PC-3 (cell line): Measurements from ENCODE around the gene ERGIC3. TPM values are rescaled to one million over a fixed set of nuclear protein-coding genes. Genes with fewer than 3 reads are reported as not detected.

ENCODE experiments used
- ATAC-seq: fragments of 200-7000 bp; cut with Tn5 transposase; 2 replicates; pipeline ENCODE4 v1.9.1; 2020; ENCODE audit warnings: mild to moderate bottlenecking, moderate library complexity
- BruUV-seq: library from RNA; stranded (reverse); fragments of 400-500 nt; replicated peaks from 2 replicates; lab custom pipeline; 2021; lab: Mats Ljungman, UMichigan
- CTCF ChIA-PET: fragments of 300-600 bp; sonication (Branson Sonifier 250); formaldehyde crosslinking; loops from one replicate; lab custom pipeline; 2022; ENCODE audit warnings: antibody characterized with exemption; lab: Charles Lee
- POLR2A ChIA-PET: fragments of 300-600 bp; sonication (Branson Sonifier 250); formaldehyde crosslinking; loops from one replicate; lab custom pipeline; 2022; ENCODE audit warnings: antibody characterized with exemption; ENCODE audit not compliant: unreplicated experiment; lab: Charles Lee
- DNase-seq: peaks from one replicate; pipeline ENCODE4 v3.0.0-alpha.2; 2015
- H2AFZ ChIP-seq: fragments of 300-600 bp; sonication (generic); 2 replicates; pipeline ENCODE4 v1.6.0; 2016; ENCODE audit warnings: antibody characterized with exemption, low read length
- H3F3A ChIP-seq: fragments of 300-600 bp; sonication (generic); one replicate; pipeline ENCODE4 v1.6.0; 2017; ENCODE audit warnings: antibody characterized with exemption, low read length, control low read depth, mild to moderate bottlenecking; ENCODE audit not compliant: unreplicated experiment
- H3K27ac ChIP-seq: fragments of 300-600 bp; sonication (generic); 2 replicates; pipeline ENCODE4 v1.5.1; 2016; ENCODE audit warnings: mild to moderate bottlenecking, low read length
- H3K27me3 ChIP-seq: fragments of 300-600 bp; sonication (generic); 2 replicates; pipeline ENCODE4 v1.6.1; 2016; ENCODE audit warnings: low read length, mixed read lengths
- H3K36me3 ChIP-seq: fragments of 300-600 bp; sonication (generic); 2 replicates; pipeline ENCODE4 v1.6.1; 2016; ENCODE audit warnings: low read depth, mixed run types, low read length, mixed read lengths
- H3K4me1 ChIP-seq: fragments of 300-600 bp; sonication (generic); 2 replicates; pipeline ENCODE4 v1.5.1; 2016; ENCODE audit warnings: low read length; ENCODE audit not compliant: insufficient read depth
- H3K4me2 ChIP-seq: fragments of 300-600 bp; sonication (generic); 2 replicates; pipeline ENCODE4 v1.6.0; 2016; ENCODE audit warnings: low read length
- H3K4me3 ChIP-seq: fragments of 300-600 bp; sonication (generic); 2 replicates; pipeline ENCODE4 v1.5.1; 2016; ENCODE audit warnings: mild to moderate bottlenecking, low read length, mixed read lengths
- H3K79me2 ChIP-seq: fragments of 300-600 bp; sonication (generic); 2 replicates; pipeline ENCODE4 v1.6.1; 2017; ENCODE audit warnings: low read length, mixed read lengths
- H3K9ac ChIP-seq: fragments of 300-600 bp; sonication (generic); 2 replicates; pipeline ENCODE4 v1.6.0; 2016; ENCODE audit warnings: mild to moderate bottlenecking, low read length
- H3K9me2 ChIP-seq: fragments of 300-600 bp; sonication (generic); replicated peaks from 2 replicates; pipeline ENCODE4 v1.6.1; 2016; ENCODE audit warnings: mixed run types, low read length, mixed read lengths
- H3K9me3 ChIP-seq: fragments of 300-600 bp; sonication (generic); 2 replicates; pipeline ENCODE4 v1.6.1; 2016; ENCODE audit warnings: low read length, mixed read lengths
- H4K20me1 ChIP-seq: fragments of 300-600 bp; sonication (generic); 2 replicates; pipeline ENCODE4 v1.6.1; 2016; ENCODE audit warnings: low read length, mixed read lengths
- CTCF ChIP-seq: fragments of 300-600 bp; sonication (generic); conservative IDR thresholded peaks from 2 replicates; pipeline ENCODE4 v1.5.1; 2017; ENCODE audit warnings: antibody characterized with exemption, low read depth, mild to moderate bottlenecking, low read length
- EZH2 ChIP-seq: fragments of 300-600 bp; sonication (generic); IDR thresholded peaks from one replicate; pipeline ENCODE4 v1.6.1; 2017; ENCODE audit warnings: antibody characterized with exemption, mild to moderate bottlenecking, low read length; ENCODE audit not compliant: unreplicated experiment
- EZH2phosphoT487 ChIP-seq: fragments of 300-600 bp; sonication (generic); IDR thresholded peaks from 2 replicates; pipeline ENCODE4 v1.6.1; 2018; ENCODE audit warnings: mild to moderate bottlenecking, antibody characterized with exemption, low read length, borderline replicate concordance
- intact Hi-C: fragments of 100-400 bp; cut with micrococcal nuclease; formaldehyde crosslinking; loops from 2 replicates; pipeline ENCODE4 v1.9.0; 2023
- total RNA-seq: library from RNA; depleted of rRNA; stranded (reverse); fragments of >200 nt; gene quantifications from 2 replicates; pipeline ENCODE4 v1.2.3, GENCODE V29; 2014

The ERGIC3 gene
- total RNA-seq, 1 experiment from 2014 or later: 284 TPM

GRCh38 chr20:35599776-35600120, 57.9 kb downstream of the ERGIC3 start:
- TSS peak; percentile 13 for BruUV-seq
- H3K4me2 ChIP-seq: no peak overlapping the region
- no peak overlapping the region for H3K4me3 ChIP-seq
- no peaks in the 10 kb centered on the region for H3K4me1 ChIP-seq
- ChIA-PET POLR2A (no interaction called here), CTCF (no interaction called here)
- no peaks in the 10 kb centered on the region for H3K27me3 ChIP-seq
- DNase-seq: no peak
- H2AFZ ChIP-seq: no peak overlapping the region
- intact Hi-C loops: loop anchor here (5.0 kb wide), 1 partner anchor 32 kb away; no protein-coding TSS in a partner anchor
- no peak overlapping the region for H3K27ac ChIP-seq
- no peaks in the 10 kb centered on the region for H3K79me2 ChIP-seq
- no peak for ATAC-seq
- no peaks in the 10 kb centered on the region for H3K9me2 ChIP-seq
- H4K20me1 ChIP-seq: no peaks in the 10 kb centered on the region
- H3F3A ChIP-seq: no peaks in the 10 kb centered on the region
- H3K36me3 ChIP-seq: no peaks in the 10 kb centered on the region; the same call in none of the 2 replicates
- H3K9ac ChIP-seq: no peak overlapping the region
- H3K9me3 ChIP-seq: no peaks in the 10 kb centered on the region
- TF ChIP-seq CTCF (no peak), EZH2phosphoT487 (no peak), EZH2 (no peak)

GRCh38 chr20:35600176-35600992, 58.5 kb downstream of the ERGIC3 start:
- no peaks in the 10 kb centered on the region for H3K27me3 ChIP-seq
- no peak overlapping the region for H3K27ac ChIP-seq
- no peaks in the 10 kb centered on the region for H3K4me1 ChIP-seq
- ChIA-PET POLR2A (no interaction called here), CTCF (no interaction called here)
- intact Hi-C loops: loop anchor here (5.0 kb wide), 1 partner anchor 33 kb away; no protein-coding TSS in a partner anchor
- no peak overlapping the region for H2AFZ ChIP-seq
- H3K4me2 ChIP-seq: no peak overlapping the region
- no peak for ATAC-seq
- H3K9me3 ChIP-seq: no peaks in the 10 kb centered on the region
- no peak overlapping the region for H3K4me3 ChIP-seq
- no peaks in the 10 kb centered on the region for H4K20me1 ChIP-seq
- H3K36me3 ChIP-seq: no peaks in the 10 kb centered on the region; the same call in none of the 2 replicates
- no peaks in the 10 kb centered on the region for H3K79me2 ChIP-seq
- H3K9ac ChIP-seq: no peak overlapping the region
- no TSS peak for BruUV-seq
- no peaks in the 10 kb centered on the region for H3F3A ChIP-seq
- TF ChIP-seq CTCF (no peak), EZH2phosphoT487 (no peak), EZH2 (no peak)
- H3K9me2 ChIP-seq: no peaks in the 10 kb centered on the region
- no peak for DNase-seq
